HUES6 (cell line): Measurements from ENCODE around the gene IRGM.
"Not testable (repeated sequence)": the region's sequence is repeated elsewhere in the genome, so short reads cannot be mapped to it uniquely, and the experiment has no call there.

Experiments used
- H3K27ac ChIP-seq: 2 replicates; pipeline ENCODE4 v1.7.0; 2013; ENCODE audit warnings: low read depth, mild to moderate bottlenecking, low read length, inconsistent platforms
- H3K27me3 ChIP-seq: 2 replicates; pipeline ENCODE4 v1.6.1; 2013; ENCODE audit warnings: low read length; ENCODE audit not compliant: control insufficient read depth, insufficient read depth
- H3K36me3 ChIP-seq: 2 replicates; pipeline ENCODE4 v1.6.1; 2013; ENCODE audit warnings: low read length; ENCODE audit not compliant: control insufficient read depth, insufficient read depth
- H3K4me1 ChIP-seq: 2 replicates; pipeline ENCODE4 v1.6.1; 2013; ENCODE audit warnings: low read length; ENCODE audit not compliant: control insufficient read depth, insufficient read depth
- H3K4me3 ChIP-seq: 2 replicates; pipeline ENCODE4 v1.5.1; 2013; ENCODE audit warnings: low read depth, low read length
- H3K9ac ChIP-seq: one replicate; pipeline ENCODE4 v1.6.1; 2013; ENCODE audit warnings: mild to moderate bottlenecking, low read length
- H3K9me3 ChIP-seq: 2 replicates; pipeline ENCODE4 v1.6.1; 2013; ENCODE audit warnings: low read depth, low read length; ENCODE audit not compliant: control insufficient read depth, insufficient read depth

IRGM gene, protein sequence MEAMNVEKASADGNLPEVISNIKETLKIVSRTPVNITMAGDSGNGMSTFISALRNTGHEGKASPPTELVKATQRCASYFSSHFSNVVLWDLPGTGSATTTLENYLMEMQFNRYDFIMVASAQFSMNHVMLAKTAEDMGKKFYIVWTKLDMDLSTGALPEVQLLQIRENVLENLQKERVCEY

DNA sequence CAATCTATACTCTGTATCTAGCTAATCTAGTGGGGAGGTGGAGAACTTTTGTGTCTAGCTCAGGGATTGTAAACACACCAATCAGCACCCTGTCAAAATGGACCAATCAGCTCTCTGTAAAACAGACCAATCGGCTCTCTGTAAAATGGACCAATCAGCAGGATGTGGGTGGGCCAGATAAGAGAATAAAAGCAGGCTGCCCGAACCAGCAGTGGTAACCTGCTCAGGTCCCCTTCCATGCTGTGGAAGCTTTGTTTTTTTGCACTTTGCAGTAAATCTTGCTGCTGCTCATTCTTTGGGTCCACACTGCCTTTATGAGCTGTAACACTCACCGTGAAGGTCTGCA, at the start of gene IRGM:
TSS of gene IRGM (plus strand) at position 214 of the 346 bp plus-strand sequence. CDS start 1,603 bp downstream, outside the sequence.
- H3K27ac ChIP-seq, H3K9ac ChIP-seq, H3K4me3 ChIP-seq, H3K4me1 ChIP-seq, H3K27me3 ChIP-seq, H3K9me3 ChIP-seq, H3K36me3 ChIP-seq: not testable (repeated sequence)

DNA sequence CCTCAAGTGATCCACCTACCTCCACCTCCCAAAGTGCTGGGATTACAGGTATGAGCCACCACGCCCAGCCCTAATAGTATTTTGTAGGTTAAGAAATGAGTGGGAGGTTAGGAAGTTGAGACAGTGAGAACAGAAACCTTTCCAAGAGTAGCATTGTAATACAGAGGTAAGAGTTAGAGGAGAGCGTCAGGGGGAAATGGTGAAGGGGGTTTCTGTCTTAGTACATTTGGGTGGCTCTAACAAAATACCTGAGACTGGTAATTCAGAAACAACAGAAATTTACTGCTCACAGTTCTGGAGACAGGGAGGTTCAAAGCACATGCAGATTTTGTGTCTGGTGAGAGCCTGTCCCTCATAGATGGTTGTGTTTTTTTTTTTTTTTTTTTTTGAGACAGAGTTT, 48.9 kb upstream of the IRGM start:
- Histone ChIP-seq H3K27me3 (no peaks in the 10 kb centered on the region), H3K4me3 (no peak overlapping the region), H3K4me1 (no peaks in the 10 kb centered on the region), H3K36me3 (no peaks in the 10 kb centered on the region), H3K9me3 (no peaks in the 10 kb centered on the region), H3K27ac (no peak overlapping the region), H3K9ac (no peak overlapping the region)

DNA sequence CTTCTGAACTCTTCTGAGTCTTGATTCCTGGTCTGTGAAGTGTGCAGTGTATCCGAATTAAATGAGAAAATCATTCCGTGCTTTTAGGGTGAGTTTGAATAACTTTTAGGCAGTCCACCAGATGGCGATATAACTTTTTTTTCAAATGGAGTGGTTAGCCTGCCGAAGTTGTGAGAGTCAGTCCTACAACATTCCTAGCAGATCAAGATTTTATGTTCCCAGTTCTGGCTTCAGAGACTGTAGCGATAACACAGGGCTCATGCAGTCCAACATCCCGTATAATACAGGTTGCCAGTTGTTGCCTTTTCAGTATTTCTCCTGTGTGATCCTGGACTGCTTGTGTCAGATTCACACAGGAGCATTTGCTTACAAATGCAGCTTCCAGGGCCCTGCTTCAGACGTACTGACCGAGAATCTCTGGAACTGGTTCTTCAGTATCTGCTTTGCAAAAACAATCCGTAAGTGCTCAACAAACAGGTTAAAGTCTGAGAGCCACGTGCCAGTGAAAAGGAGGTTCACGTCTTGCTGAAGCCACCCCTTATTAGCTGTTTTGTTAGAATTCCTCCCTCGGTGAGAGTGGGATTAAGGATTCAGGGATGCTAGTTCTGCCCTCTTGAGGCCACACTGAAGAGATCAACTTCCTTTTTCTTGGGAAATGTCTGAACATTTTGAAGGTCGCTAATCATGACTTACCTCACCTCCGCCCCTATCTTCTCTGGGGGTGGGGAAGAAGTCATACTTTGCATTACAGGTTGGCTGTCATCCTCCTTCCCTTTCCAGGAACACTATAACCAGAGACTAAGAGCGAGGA, 45.0 kb upstream of the IRGM start:
- Histone ChIP-seq H3K9ac (peak overlapping the region; percentile 49), H3K9me3 (0 out of 2 replicates have a peak, but pooled peaks cover 4% of the 10 kb centered on the region), H3K4me3 (peak overlapping the region; percentile 68), H3K4me1 (no peaks in the 10 kb centered on the region), H3K27me3 (peaks cover 5% of the 10 kb centered on the region; the same call in 1 of the 2 replicates), H3K27ac (no peak overlapping the region), H3K36me3 (no peaks in the 10 kb centered on the region)

DNA sequence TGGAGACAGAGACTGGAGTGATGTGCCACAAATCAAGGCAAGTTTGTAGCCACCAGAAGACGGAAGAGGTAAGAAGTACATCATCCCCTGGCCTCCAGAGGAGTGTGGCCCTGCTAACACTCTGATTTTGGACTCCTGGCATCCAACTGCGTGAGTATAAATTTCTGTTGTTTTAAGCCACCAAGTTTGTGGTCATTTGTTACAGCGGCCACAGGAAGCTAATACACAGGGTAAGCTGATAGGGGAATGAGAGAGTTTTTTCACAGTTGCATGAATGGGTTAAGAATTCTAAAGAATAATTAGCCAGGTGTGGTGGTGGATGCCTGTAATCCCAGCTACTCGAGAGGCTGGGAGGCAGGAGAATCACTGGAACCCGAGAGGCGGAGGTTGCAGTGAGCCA, 41.9 kb upstream of the IRGM start:
- H3K27ac ChIP-seq: no peak overlapping the region
- no peaks in the 10 kb centered on the region for H3K36me3 ChIP-seq

DNA sequence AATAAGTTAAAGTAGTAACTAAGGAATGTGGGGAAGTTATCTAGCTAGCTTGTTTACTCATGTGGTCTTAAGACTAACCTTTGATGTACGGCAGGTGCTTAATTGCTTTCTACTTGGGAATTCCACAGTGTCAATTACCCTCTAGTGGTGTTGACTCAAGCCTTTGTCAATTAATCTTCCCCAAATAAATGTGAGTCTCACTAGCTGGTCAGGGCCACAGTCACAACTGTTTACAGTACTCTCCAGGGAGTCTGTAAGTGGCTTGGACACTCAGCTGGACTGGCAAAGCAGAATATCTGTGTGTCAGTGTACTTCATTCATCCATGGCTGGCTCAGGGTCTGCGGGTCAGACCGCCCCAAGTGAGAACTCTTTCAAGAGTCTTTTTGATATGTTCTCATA, 37.0 kb upstream of the IRGM start:
- Histone ChIP-seq H3K27ac (no peak overlapping the region), H3K4me1 (no peaks in the 10 kb centered on the region; the same call in none of the 2 replicates), H3K4me3 (no peak overlapping the region), H3K36me3 (no peaks in the 10 kb centered on the region), H3K9me3 (0 out of 2 replicates have a peak, but pooled peaks cover under 1% of the 10 kb centered on the region), H3K27me3 (peaks cover 30% of the 10 kb centered on the region), H3K9ac (no peak overlapping the region)

More for the DNA sequence above, 41.9 kb upstream of the IRGM start:
- H3K27me3 ChIP-seq: peaks cover 24% of the 10 kb centered on the region
- H3K4me3 ChIP-seq: no peak overlapping the region
- H3K9me3 ChIP-seq: 0 out of 2 replicates have a peak, but pooled peaks cover 4% of the 10 kb centered on the region
- no peaks in the 10 kb centered on the region; the same call in 1 of the 2 replicates for H3K4me1 ChIP-seq
- H3K9ac ChIP-seq: no peak overlapping the region

DNA sequence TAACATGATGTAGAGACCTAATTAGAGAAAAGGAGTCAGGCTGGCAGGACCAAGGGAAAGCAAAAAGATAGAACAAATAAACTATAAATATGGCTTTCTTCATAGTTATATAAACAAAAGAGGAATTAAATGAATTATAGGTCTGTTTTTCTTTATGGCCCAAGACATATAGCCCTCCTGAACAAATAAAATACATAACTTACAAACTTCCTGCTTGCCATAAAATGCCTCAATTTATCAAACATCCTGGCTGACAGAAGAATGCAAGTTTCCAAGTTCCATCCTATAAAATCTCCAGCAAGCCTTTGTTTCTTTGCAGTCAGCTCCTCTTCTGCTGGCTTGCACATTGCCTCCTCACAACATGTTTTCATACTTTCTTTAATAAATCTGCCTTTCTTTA, 31.3 kb upstream of the IRGM start:
- H3K4me3 ChIP-seq: no peak overlapping the region

DNA sequence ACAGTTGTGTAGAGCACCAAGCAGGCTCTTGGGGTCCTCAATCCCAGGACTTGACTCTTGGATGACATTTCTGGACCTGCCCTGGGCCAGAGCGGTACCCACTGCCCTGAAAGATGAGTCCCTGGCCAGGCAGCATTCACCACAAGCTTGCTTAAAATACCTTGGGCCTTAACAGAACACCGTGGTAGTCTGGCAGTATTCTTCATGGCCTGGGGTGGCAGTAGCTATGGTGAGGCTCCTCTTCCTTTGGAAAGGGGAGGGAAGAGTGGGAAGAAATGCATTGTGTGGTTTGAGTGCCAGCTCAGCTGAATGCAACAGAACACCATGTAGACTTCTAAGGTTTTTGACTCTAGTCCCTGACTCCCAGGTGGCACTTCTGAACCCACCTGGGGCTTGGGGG, 29.4 kb upstream of the IRGM start:
- no peak overlapping the region for H3K4me3 ChIP-seq
- H3K27me3 ChIP-seq: no peaks in the 10 kb centered on the region
- no peak overlapping the region for H3K27ac ChIP-seq

More for the DNA sequence above, 31.3 kb upstream of the IRGM start:
- H3K27me3 ChIP-seq: peaks cover 5% of the 10 kb centered on the region; the same call in 1 of the 2 replicates
- H3K9me3 ChIP-seq: no peaks in the 10 kb centered on the region
- peaks cover 4% of the 10 kb centered on the region; the same call in 1 of the 2 replicates for H3K4me1 ChIP-seq
- no peak overlapping the region for H3K27ac ChIP-seq
- H3K36me3 ChIP-seq: no peaks in the 10 kb centered on the region
- H3K9ac ChIP-seq: no peak overlapping the region

DNA sequence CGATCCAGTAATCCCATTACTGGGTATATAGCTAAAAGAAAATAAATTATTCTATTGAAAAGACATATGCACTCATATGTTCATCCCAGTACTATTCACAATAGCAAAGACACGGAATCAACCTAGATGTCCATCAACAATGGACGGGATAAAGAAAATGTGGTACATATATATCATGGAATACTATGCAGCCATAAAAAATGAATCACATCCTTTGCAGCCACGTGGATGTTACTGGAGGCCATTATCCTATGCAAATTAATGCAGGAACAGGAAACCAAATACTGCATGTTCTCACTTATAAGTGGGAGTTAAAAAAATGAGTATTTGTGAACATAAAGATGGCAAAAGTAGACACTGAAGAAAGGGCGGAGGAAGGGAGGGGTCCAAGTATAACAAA, 16.6 kb upstream of the IRGM start:
- Histone ChIP-seq H3K4me1 (no peaks in the 10 kb centered on the region), H3K27me3 (no peaks in the 10 kb centered on the region), H3K4me3 (no peak overlapping the region), H3K9me3 (no peaks in the 10 kb centered on the region), H3K27ac (no peak overlapping the region), H3K36me3 (no peaks in the 10 kb centered on the region), H3K9ac (no peak overlapping the region)

More for the DNA sequence above, 29.4 kb upstream of the IRGM start:
- Histone ChIP-seq H3K9ac (no peak overlapping the region), H3K9me3 (peaks cover 6% of the 10 kb centered on the region), H3K36me3 (no peaks in the 10 kb centered on the region), H3K4me1 (0 out of 2 replicates have a peak, but pooled peaks cover 4% of the 10 kb centered on the region)

DNA sequence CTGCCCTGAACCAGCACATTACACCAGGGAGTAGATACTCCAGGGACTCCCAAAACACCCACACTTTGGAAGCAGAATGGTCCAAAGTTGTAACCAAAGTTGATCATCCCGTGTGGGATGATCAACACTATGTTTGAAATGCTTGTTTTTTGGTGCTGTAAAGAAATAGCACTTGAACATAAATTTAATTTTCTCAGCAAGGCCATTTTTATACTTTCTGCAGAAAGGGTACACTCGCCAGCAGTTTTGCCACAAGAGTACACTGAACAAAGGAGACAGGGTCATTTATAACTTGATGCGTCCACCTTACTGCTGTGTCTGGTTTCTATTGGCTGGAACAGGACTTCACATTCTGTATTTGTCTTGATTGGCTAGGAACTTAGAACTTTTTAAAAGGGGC, 14.5 kb upstream of the IRGM start:
- H3K4me3 ChIP-seq, H3K27me3 ChIP-seq, H3K36me3 ChIP-seq, H3K9me3 ChIP-seq, H3K27ac ChIP-seq, H3K4me1 ChIP-seq, H3K9ac ChIP-seq: not testable (repeated sequence)

DNA sequence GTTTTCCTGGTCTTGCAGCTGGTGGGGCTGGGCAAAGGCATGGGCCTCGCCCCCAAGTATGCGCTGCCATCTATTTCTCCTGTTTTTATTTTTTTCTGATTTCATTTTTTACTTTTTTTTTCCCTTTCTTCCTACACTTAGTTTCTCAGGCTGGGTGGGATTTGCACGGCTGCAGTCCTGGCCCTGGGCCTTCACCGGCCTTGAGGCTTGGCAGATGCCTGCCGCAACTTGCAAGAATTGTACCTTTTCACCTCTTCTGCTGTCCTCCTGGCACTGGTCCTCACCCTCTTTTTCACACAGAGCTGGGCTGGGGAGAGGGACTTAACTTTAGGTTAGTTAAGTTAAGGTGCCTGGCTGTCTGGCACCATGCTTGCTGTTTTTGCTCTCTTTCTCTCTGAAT, 10.3 kb upstream of the IRGM start:
- Histone ChIP-seq H3K9me3 (no peaks in the 10 kb centered on the region), H3K9ac (no peak overlapping the region)

DNA sequence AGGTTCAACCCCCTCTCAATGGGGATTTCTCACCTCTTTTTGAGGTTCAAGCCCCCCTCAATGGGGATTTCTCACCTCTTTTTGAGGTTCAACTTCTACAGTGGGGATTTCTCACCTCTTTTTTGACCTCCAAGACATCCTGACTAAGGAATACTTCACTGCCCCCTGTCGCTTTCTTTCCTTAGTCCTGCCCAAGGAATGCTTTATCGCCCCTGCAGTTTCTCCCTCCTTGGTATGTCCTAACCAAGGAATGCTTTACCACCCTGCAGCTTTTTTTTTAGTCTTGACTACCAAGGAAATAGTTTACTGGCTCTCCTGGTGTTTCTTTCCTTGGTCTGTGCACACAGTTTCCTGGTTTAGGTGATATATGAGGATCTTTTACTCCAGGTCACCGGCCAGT, 9.6 kb upstream of the IRGM start:
- Histone ChIP-seq H3K4me1 (no peaks in the 10 kb centered on the region), H3K27ac (no peak overlapping the region)

More for the DNA sequence above, 10.3 kb upstream of the IRGM start:
- Histone ChIP-seq H3K4me3 (no peak overlapping the region), H3K4me1 (no peaks in the 10 kb centered on the region), H3K27ac (no peak overlapping the region), H3K36me3 (no peaks in the 10 kb centered on the region), H3K27me3 (peaks cover 4% of the 10 kb centered on the region; the same call in 1 of the 2 replicates)

More for the DNA sequence above, 9.6 kb upstream of the IRGM start:
- Histone ChIP-seq H3K36me3 (no peaks in the 10 kb centered on the region), H3K9ac (no peak overlapping the region), H3K4me3 (no peak overlapping the region), H3K9me3 (no peaks in the 10 kb centered on the region), H3K27me3 (peaks cover 4% of the 10 kb centered on the region; the same call in 1 of the 2 replicates)
